HG02943 (cell line): ENCODE measurements around the gene PIGK.

Experiments used
- ATAC-seq: cut with Tn5 transposase; IDR thresholded peaks from one replicate; pipeline ENCODE4 v1.9.1; 2021; ENCODE audit warnings: mild to moderate bottlenecking, low read depth, moderate library complexity; ENCODE audit not compliant: unreplicated experiment

PIGK gene

DNA sequence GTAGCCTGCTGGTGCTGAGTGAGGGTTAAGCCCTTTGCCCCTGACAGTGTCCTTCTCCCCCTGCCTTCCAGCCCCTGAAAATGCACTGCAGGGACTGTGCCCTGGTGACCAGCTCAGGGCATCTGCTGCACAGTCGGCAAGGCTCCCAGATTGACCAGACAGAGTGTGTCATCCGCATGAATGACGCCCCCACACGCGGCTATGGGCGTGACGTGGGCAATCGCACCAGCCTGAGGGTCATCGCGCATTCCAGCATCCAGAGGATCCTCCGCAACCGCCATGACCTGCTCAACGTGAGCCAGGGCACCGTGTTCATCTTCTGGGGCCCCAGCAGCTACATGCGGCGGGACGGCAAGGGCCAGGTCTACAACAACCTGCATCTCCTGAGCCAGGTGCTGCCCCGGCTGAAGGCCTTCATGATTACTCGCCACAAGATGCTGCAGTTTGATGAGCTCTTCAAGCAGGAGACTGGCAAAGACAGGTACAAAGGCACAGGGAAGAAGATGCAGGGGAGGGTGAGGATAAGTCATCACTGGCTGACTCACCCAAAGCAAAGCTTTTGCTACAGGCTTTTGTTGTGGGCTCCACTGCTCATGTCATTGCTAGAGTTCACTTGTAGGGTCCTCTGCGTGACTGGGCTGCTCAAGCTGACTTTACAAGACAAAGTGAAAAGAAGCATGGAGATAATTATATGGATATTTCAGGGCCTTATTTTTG is 174.9 kb downstream of the PIGK start:
- ATAC-seq, result no peak

DNA sequence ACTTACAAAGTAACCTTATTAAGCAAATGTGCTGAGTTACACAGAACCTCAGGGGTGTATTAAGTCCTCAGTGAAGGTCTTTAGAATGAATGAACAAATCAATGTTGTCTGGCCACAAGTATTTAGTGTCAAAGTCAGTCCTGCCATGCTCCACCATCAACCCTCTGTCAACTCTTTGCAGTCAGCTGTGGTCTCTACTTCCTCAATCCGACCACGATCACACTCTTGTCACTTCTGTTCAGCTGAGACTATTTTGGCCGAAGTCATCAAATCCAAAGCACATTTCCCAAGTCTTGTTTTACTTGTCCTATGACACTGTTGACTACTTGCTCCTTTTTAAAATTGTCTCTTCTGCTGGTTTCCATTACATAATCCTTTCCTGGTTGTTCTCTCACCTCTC is 178.4 kb downstream of the PIGK start:
- no peak for ATAC-seq

DNA sequence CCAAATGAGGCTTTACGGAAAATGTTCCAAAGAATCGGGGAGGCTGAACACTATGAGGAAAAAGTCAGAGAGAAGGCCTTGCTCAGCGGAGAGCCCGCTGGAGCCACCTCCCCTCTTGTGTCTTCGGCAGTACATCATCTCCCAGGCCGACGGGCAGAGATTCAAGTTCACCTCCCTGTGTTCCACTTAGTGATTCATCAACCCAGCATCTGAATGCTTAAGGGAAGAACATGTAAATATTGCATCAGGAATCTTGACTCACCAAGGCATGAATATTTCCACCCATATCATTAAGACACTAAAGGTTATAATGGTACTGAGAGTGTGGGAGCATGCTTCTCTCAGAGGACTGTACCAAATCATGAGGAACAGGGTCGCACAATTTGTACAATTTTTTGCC is 179.5 kb downstream of the PIGK start:
- ATAC-seq, result no peak

DNA sequence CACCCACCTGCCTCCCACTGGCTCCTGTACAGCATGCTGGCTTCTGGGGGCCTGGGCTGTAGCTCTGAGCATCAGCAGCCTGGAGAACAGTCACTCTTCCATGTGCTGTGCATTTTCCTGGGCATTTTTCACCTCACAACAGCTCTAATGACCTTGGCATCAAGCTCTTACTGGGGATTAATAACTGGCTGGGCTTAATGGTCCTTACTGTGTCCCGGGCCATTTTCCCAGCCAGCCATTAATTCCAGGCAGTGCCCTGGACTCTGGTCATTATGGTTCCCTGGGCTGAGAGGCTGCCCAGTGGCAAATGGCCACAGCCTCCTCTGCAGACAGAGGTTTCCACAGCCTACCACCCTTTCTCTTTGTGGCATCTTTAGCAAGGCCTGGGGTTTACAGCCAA is 180.1 kb downstream of the PIGK start:
- ATAC-seq, result no peak
